SW 1271 (cell line): ENCODE results near the gene OLFM4.

Experiments
- DNase-seq, 2 experiments: peaks; one replicate each; lab custom pipeline; 2025; lab: John Stamatoyannopoulos, UW

The OLFM4 gene

GRCh38 chr13:53014495-53015443, 13.8 kb upstream of the OLFM4 start:
- DNase-seq: no peak

- DNase-seq: no peak
Observed at GRCh38 chr13:53015971-53016370, 12.6 kb upstream of the OLFM4 start.

- DNase-seq: no peak
Observed at GRCh38 chr13:53017433-53017970, 11.1 kb upstream of the OLFM4 start.

GRCh38 chr13:53018690-53019647, 9.6 kb upstream of the OLFM4 start:
- no peak for DNase-seq

DNA sequence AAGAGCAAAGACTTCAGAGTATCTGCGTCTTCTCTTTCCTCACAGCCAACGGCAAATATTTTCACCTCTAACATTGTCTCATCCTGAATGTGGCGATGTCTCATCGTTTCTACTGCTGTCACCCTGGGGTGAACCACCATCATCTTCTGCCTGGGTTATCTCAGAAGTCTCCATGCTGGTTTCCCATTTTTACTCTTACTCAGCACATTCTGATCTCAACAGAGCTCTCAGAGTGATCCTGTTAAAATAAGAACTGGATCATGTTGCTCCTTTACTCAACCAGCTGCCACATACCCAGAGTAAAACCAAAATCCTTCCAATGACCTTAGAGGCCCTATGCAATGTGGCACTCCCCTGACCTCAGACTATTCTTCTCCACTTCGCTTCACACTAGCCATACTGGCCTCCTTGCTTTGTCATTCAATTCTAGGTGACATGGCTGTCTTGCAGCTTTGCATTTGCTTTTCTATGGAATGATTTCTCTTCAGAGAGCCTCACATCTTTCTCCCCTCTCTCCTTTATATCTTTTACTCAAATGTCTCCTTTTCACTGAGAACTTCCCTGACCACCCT, 7.8 kb upstream of the OLFM4 start:
- DNase-seq: no peak

GRCh38 chr13:53023246-53023645, 5.4 kb upstream of the OLFM4 start:
- DNase-seq: no peak

DNA sequence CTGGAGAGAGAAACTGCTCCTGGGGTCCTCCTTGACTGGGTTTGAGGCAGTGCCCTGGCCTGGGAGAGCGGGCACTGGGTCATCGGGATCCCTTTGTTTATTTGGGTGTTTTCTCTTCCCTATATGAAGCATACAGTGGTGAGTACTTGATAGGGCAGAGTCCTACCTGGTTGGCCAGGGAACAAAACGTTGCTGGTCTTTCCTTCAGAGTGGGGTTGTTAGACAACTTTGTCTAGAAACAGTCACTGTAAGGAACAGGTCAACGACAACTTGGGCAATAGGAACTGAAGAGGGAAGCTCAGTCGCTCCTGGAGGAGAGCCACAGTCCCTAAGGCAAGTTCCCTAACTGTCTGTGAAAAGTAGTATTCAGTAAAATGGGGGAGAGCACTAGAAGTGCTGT, 550 bp upstream of the OLFM4 start:
- no peak for DNase-seq

DNA sequence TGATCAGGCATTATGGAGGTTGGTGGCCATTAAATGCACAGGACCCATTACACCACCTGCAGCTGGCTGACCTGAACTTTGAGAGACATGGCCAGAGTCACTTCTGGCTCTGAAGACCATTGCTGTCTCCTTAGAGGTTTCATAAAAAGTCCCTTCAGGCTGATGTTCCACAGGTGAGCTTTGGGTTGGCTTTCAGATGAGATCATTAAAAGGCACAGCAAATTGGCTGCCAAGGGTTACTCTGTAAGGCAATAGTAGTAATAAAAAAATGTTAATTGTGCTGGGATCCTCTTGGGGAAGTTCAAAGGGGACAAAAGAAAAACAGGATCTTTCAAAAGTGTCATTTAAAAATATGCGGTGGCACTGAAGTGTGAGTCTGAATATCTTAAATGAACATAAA, 4.2 kb downstream of the OLFM4 start:
- DNase-seq: no peak

GRCh38 chr13:53038993-53039392, 10.4 kb downstream of the OLFM4 start:
- no peak for DNase-seq

DNA sequence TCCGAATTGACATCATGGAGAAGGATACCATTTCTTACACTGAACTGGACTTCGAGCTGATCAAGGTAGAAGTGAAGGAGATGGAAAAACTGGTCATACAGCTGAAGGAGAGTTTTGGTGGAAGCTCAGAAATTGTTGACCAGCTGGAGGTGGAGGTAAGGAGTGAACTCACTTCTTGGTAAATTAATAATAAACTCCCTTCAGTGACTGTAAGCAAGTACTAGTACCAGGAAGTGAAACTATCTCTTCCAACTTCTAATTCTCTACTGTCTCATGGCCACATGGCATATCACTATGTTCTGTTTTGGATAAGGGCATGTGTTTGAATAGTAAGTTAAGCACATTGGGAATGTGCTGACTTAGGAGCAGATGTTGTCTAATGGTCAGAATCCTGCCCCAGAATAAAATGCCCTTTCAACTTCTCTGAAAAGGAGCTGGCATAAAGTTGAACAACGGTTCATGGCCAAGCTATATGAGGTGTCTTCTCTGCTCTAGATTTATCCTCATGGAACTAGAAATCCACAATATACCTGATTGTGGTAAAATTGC, 13.4 kb downstream of the OLFM4 start:
- DNase-seq: no peak

GRCh38 chr13:53042877-53043276, 14.3 kb downstream of the OLFM4 start:
- DNase-seq: no peak

GRCh38 chr13:53043398-53043797, 14.8 kb downstream of the OLFM4 start:
- no peak for DNase-seq

DNA sequence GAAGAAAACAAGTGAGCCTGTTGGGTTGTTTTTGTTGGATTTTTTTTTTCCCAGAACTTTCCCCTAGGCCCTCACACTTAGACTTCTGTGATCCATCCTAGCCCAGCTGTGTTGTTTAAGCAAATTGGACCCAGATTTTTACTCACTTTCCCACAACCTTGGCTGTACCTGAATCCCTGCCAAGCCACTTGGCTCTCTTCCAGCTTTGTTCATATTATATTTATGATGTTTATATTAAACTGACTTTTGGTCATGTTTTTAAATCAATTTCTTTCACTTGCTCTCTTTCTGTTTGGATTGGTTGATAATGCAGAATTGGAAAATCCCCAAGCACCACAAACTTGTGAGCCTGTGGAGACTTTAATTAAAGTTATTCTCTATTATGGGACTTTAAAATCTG, 16.6 kb downstream of the OLFM4 start:
- DNase-seq: no peak

GRCh38 chr13:53048880-53049279, 20.3 kb downstream of the OLFM4 start:
- DNase-seq: no peak

GRCh38 chr13:53050151-53050550, 21.5 kb downstream of the OLFM4 start:
- DNase-seq: no peak

DNA sequence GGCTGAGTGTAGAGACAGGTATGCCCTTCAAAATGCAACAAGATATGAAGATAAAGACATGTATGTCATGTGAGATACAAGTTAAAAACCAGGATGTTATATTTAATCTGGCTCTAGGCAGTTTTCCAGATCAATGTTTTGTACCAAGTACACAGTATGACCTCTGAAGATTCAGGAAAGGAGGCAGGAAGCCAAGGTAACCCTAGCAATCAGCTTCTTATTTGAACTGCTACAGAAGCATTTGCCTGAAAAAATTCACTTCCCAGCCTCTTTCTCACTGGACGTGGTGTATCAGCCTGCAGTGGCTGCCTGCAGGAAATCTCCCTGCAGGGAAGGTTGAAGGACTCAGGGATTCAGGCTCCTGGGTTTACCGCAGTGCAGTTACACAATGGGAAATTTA, 24.1 kb downstream of the OLFM4 start:
- DNase-seq: no peak

- no peak for DNase-seq
Observed at GRCh38 chr13:53054569-53054968, 26.0 kb downstream of the OLFM4 start.

GRCh38 chr13:53058065-53058679, 29.6 kb downstream of the OLFM4 start:
- DNase-seq: no peak

- no peak for DNase-seq
Observed at GRCh38 chr13:53060840-53061490, 32.4 kb downstream of the OLFM4 start.

DNA sequence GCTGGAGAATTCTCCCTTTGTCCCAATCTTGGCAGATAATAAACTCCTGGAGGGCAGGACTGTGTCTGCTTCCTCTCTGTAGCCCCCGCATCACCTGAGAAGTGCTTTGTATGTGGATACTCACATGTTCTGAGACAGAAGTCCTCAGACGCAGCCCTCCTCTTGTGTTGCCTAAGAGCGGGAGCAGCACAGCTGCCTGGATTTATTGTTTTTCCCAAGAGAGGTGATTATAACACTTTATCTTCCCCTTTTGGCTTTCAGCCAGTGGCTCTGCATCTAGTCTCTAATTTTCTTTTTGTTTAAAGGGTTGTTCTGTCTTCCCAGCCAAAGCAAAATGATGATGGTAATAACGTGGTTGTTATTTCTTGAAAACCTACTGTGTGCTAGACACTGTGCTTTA, 36.1 kb downstream of the OLFM4 start:
- no peak for DNase-seq

DNA sequence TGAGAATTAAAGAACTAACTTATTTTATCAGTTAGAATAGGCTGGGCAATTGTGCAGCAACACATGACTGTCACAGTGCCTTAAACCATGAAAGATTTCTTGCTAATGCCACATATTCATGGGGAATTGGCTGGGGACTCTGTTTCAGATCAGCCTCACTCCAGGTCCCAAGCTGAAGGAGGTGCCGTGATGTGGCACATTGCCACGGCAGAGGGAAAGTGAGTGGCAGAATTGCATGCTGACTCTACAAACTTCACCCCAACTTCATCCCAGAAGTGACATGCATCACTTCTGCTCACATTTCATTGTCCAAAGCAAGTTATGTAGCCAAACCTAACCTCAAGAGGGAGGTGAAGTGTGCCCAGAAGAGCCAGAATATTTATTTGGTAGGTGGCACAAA, 37.8 kb downstream of the OLFM4 start:
- no peak for DNase-seq
